Measurements from ENCODE around the gene ACAT2.

DNA sequence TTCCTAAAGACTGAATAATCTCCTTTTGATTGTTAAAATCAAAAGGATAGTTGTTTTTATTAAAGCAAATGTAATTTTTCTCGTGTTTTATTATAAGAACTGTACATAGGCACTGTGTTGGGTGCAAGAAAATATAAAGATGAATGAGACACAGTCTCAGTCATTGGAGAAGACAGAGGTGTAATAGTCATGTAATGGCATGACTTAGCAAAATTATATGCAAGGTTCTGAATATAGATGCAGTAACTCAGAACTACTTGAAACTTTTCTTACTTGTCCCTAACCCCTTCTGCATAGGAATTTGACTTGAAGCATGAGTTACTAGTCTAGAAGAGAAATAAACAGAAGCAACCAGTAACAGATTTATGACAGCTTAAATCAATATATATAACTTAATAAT, 19.7 kb upstream of the ACAT2 start:
- TF ChIP-seq, protein P1, sequence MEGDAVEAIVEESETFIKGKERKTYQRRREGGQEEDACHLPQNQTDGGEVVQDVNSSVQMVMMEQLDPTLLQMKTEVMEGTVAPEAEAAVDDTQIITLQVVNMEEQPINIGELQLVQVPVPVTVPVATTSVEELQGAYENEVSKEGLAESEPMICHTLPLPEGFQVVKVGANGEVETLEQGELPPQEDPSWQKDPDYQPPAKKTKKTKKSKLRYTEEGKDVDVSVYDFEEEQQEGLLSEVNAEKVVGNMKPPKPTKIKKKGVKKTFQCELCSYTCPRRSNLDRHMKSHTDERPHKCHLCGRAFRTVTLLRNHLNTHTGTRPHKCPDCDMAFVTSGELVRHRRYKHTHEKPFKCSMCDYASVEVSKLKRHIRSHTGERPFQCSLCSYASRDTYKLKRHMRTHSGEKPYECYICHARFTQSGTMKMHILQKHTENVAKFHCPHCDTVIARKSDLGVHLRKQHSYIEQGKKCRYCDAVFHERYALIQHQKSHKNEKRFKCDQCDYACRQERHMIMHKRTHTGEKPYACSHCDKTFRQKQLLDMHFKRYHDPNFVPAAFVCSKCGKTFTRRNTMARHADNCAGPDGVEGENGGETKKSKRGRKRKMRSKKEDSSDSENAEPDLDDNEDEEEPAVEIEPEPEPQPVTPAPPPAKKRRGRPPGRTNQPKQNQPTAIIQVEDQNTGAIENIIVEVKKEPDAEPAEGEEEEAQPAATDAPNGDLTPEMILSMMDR (IDR thresholded peaks at IDR 0.05; ENCODE audit: insufficient read depth, low read length): no peak
- TF ChIP-seq POLR2AphosphoS5 (IDR thresholded peaks at IDR 0.05; ENCODE audit: low read depth): no peak
- no peak for TF ChIP-seq GABPA (IDR thresholded peaks at IDR 0.05; ENCODE audit: low read depth)
- TF ChIP-seq, protein P2, sequence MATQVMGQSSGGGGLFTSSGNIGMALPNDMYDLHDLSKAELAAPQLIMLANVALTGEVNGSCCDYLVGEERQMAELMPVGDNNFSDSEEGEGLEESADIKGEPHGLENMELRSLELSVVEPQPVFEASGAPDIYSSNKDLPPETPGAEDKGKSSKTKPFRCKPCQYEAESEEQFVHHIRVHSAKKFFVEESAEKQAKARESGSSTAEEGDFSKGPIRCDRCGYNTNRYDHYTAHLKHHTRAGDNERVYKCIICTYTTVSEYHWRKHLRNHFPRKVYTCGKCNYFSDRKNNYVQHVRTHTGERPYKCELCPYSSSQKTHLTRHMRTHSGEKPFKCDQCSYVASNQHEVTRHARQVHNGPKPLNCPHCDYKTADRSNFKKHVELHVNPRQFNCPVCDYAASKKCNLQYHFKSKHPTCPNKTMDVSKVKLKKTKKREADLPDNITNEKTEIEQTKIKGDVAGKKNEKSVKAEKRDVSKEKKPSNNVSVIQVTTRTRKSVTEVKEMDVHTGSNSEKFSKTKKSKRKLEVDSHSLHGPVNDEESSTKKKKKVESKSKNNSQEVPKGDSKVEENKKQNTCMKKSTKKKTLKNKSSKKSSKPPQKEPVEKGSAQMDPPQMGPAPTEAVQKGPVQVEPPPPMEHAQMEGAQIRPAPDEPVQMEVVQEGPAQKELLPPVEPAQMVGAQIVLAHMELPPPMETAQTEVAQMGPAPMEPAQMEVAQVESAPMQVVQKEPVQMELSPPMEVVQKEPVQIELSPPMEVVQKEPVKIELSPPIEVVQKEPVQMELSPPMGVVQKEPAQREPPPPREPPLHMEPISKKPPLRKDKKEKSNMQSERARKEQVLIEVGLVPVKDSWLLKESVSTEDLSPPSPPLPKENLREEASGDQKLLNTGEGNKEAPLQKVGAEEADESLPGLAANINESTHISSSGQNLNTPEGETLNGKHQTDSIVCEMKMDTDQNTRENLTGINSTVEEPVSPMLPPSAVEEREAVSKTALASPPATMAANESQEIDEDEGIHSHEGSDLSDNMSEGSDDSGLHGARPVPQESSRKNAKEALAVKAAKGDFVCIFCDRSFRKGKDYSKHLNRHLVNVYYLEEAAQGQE (IDR thresholded peaks at IDR 0.05; ENCODE audit: insufficient replicate concordance, low read depth): no peak
- no peak for TF ChIP-seq SPI1 (IDR thresholded peaks at IDR 0.05; ENCODE audit: borderline replicate concordance, low read depth)
